K562 (cell line): Measurements from ENCODE around the gene EAF1. TPM values are rescaled to one million over a fixed set of nuclear protein-coding genes. Genes with fewer than 3 reads are reported as not detected.

Experiments
- ATAC-seq: fragments of 200-7000 bp; cut with Tn5 transposase; 3 replicates; pipeline ENCODE4 v1.9.1; 2020; ENCODE audit warnings: moderate library complexity
- BruUV-seq: library from RNA; stranded (reverse); fragments of 400-500 nt; replicated peaks from 2 replicates; lab custom pipeline; 2021; lab: Mats Ljungman, UMichigan
- CTCF ChIA-PET: fragments of 300-600 bp; formaldehyde crosslinking; extraction: SDS; loops from one replicate; lab custom pipeline; 2021; ENCODE audit warnings: low intra/inter-chr PET ratio; lab: Yijun Ruan, JAX
- POLR2A ChIA-PET: fragments of 300-600, 350-650 bp; sonication (Branson Sonifier 250); formaldehyde crosslinking; extraction: SDS; loops from one replicate; lab custom pipeline; 2021; ENCODE audit warnings: antibody characterized with exemption, inconsistent platforms; lab: Yijun Ruan, JAX
- DNase-seq, 4 experiments: peaks; one replicate each; pipeline versions ENCODE4 v3.0.0 to v3.0.0-alpha.2; 2011 to 2018; ENCODE audit warnings: low spot score in 3 of 4, mixed read lengths in 3 of 4; ENCODE audit errors: extremely low read depth in 1 of 4
- FAIRE-seq: peaks from 2 replicates; lab custom pipeline; 2011; peaks lifted over from hg19 to GRCh38; lab: Jason Lieb, UNC
- H2AFZ ChIP-seq: 2 replicates; pipeline ENCODE4 v1.6.0; 2011; ENCODE audit warnings: low read depth, low read length, control low read depth, inconsistent platforms
- H3K27ac ChIP-seq: fragments of 200-600 bp; 3 replicates; pipeline ENCODE4 v1.8.0; 2011; ENCODE audit warnings: low read depth, mild to moderate bottlenecking, control low read depth, inconsistent platforms, low read length, moderate library complexity, mixed read lengths; ENCODE audit errors: extremely low read depth
- H3K27me3 ChIP-seq, 2 experiments: fragments of 300-600 bp in 1 of 2; 2 replicates in 1 of 2; 3 replicates in 1 of 2; pipeline versions ENCODE4 v1.6.0 to v1.8.0; 2011; ENCODE audit warnings: inconsistent platforms in 2 of 2, low read length in 2 of 2, mild to moderate bottlenecking in 1 of 2, mixed read lengths in 1 of 2, moderate library complexity in 1 of 2; ENCODE audit not compliant: control insufficient read depth in 2 of 2, insufficient read depth in 2 of 2
- H3K36me3 ChIP-seq: fragments of 300-600 bp; 3 replicates; pipeline ENCODE4 v1.8.0; 2011; ENCODE audit warnings: mild to moderate bottlenecking, low read length, inconsistent platforms; ENCODE audit not compliant: control insufficient read depth, insufficient read depth
- H3K4me1 ChIP-seq, 2 experiments: fragments of 200-600 bp in 1 of 2; replicated peaks in 1 of 2; 2 replicates in 1 of 2; 3 replicates in 1 of 2; pipeline versions ENCODE4 v1.5.1 to v1.8.0; 2011; ENCODE audit warnings: inconsistent platforms in 2 of 2, low read length in 2 of 2, mild to moderate bottlenecking in 1 of 2, mixed read lengths in 1 of 2, moderate library complexity in 1 of 2; ENCODE audit not compliant: control insufficient read depth in 2 of 2, insufficient read depth in 2 of 2
- H3K4me2 ChIP-seq: 2 replicates; pipeline ENCODE4 v1.6.1; 2011; ENCODE audit warnings: low read length, control low read depth, inconsistent platforms, mixed read lengths; ENCODE audit not compliant: insufficient read depth
- H3K4me3 ChIP-seq: fragments of 200-600 bp; sonication (generic), shearing (Covaris generic); 2 replicates; pipeline ENCODE4 v1.5.1; 2016; ENCODE audit warnings: control low read depth, inconsistent platforms
- H3K79me2 ChIP-seq: fragments of 200-600 bp; 3 replicates; pipeline ENCODE4 v1.8.0; 2011; ENCODE audit warnings: low read length, inconsistent platforms; ENCODE audit not compliant: control insufficient read depth, insufficient read depth
- H3K9ac ChIP-seq, 2 experiments: 2 replicates each; pipeline versions ENCODE4 v1.6.0 to v1.6.1; 2011; ENCODE audit warnings: low read depth in 2 of 2, low read length in 2 of 2, control low read depth in 1 of 2, inconsistent platforms in 1 of 2, mild to moderate bottlenecking in 1 of 2, mixed read lengths in 1 of 2; ENCODE audit not compliant: insufficient read depth in 1 of 2
- H3K9me1 ChIP-seq: one replicate; pipeline ENCODE4 v1.6.0; 2011; ENCODE audit warnings: inconsistent platforms, mild to moderate bottlenecking, low read length, moderate library complexity; ENCODE audit not compliant: control insufficient read depth, insufficient read depth
- H3K9me3 ChIP-seq: replicated peaks from 2 replicates; pipeline ENCODE4 v1.5.1; 2011; ENCODE audit warnings: low read depth, low read length, inconsistent platforms; ENCODE audit not compliant: control insufficient read depth, insufficient read depth
- H4K20me1 ChIP-seq: replicated peaks from 2 replicates; pipeline ENCODE4 v1.6.1; 2011; ENCODE audit warnings: low read length, inconsistent platforms, mixed read lengths; ENCODE audit not compliant: control insufficient read depth, insufficient read depth
- CHAMP1 ChIP-seq: fragments of 450-650 bp; IDR thresholded peaks from 2 replicates; pipeline ENCODE4 v1.6.1; 2016; ENCODE audit warnings: mild to moderate bottlenecking
- CREM ChIP-seq: IDR thresholded peaks from 2 replicates; pipeline ENCODE4 v1.6.1; 2014; ENCODE audit warnings: antibody characterized with exemption, low read depth
- MEF2D ChIP-seq: conservative IDR thresholded peaks from 2 replicates; pipeline ENCODE4 v1.6.1; 2016; ENCODE audit warnings: low read depth, missing genetic modification characterization, missing compliant biosample characterization
- NR2C1 ChIP-seq, 2 experiments: fragments of 450-650 bp; IDR thresholded peaks; 2 replicates each; pipeline ENCODE4 v1.6.1; 2017; ENCODE audit warnings: mild to moderate bottlenecking in 2 of 2, antibody characterized with exemption in 1 of 2, inconsistent platforms in 1 of 2, missing compliant biosample characterization in 1 of 2, missing genetic modification characterization in 1 of 2
- POLR2G ChIP-seq: fragments of 200-400 bp; formaldehyde crosslinking; IDR thresholded peaks from 2 replicates; pipeline ENCODE4 v1.6.1; 2017; ENCODE audit warnings: low read depth, mild to moderate bottlenecking, antibody characterized with exemption, low read length, moderate library complexity
- PTRF ChIP-seq: fragments of 450-650 bp; IDR thresholded peaks from 2 replicates; pipeline ENCODE4 v1.6.1; 2016; ENCODE audit warnings: mild to moderate bottlenecking, missing genetic modification characterization, missing compliant biosample characterization
- ZNF583 ChIP-seq: fragments of 250-450 bp; sonication (Bioruptor Pico); IDR thresholded peaks from 2 replicates; pipeline ENCODE4 v1.4.0; 2020
- WGBS: fragments of 100-300 bp; shearing (Covaris generic); methylation state at CpG from one replicate; pipeline ENCODE4 v1.1.6; 2016; ENCODE audit warnings: low coverage, mixed read lengths; ENCODE audit not compliant: insufficient coverage; ENCODE audit errors: missing lambda C conversion rate; 5-methylcytosine and 5-hydroxymethylcytosine counted together
- in situ Hi-C: fragments of 300-500 bp; cut with MboI; formaldehyde crosslinking; loops from 4 replicates; pipeline ENCODE4 v1.15.0; 2018; ENCODE audit warnings: inconsistent platforms, mixed read lengths
- intact Hi-C: fragments of 100-400 bp; cut with micrococcal nuclease; formaldehyde crosslinking; loops from 2 replicates; pipeline ENCODE4 v1.14.2; 2022
- polyA plus RNA-seq, 8 experiments: library from polyadenylated mRNA; depleted of rRNA in 4 of 8; stranded (reverse) in 5 of 8; unstranded in 3 of 8; fragments of >200 nt; fragmentation: Nextera tagmentation in 2 of 8; fragmentation: Illumina TruSeq in 1 of 8; extraction: Ambion mirVana in 2 of 8; extraction: Trizol in 1 of 8; gene quantifications; 2 replicates each; pipeline versions ENCODE4 v1.2.1 to v1.2.3, GENCODE V29; 2011 to 2014; ENCODE audit warnings: inconsistent platforms in 1 of 8, missing spikeins in 1 of 8
- total RNA-seq, 7 experiments: library from RNA; depleted of rRNA in 6 of 7; stranded (reverse); fragments of >200 nt in 6 of 7; fragmentation: Illumina TruSeq in 2 of 7; extraction: Trizol in 2 of 7; gene quantifications; 2 replicates each; pipeline versions ENCODE4 v1.2.1 to v1.2.3, GENCODE V29; 2011 to 2021; ENCODE audit warnings: low replicate concordance in 1 of 7
- TF ChIP-seq, protein P1 (sequence below): fragments of 450-650 bp; IDR thresholded peaks from 2 replicates; pipeline ENCODE4 v1.6.1; 2016; ENCODE audit warnings: missing biosample characterization, missing genetic modification characterization
- TF ChIP-seq, protein P2 (sequence below): fragments of 250-450 bp; sonication (Bioruptor Pico); IDR thresholded peaks from 2 replicates; pipeline ENCODE4 v1.4.0; 2020

Gene EAF1
- total and polyA plus RNA-seq, 9 of the 15 experiments (the other 6 are each of a cell fraction or from before 2014, with no cell fraction given) = 7.0 to 26.8 (median 20.4) TPM

GRCh38 chr3:15403965-15404364 lies 23.4 kb upstream of the EAF1 start:
- H3K9ac ChIP-seq = no peak overlapping the region
- ChIA-PET POLR2A (interaction anchor here (1.2 kb wide), 1 partner anchor 137 kb away, joined by 3 read pairs; no protein-coding TSS in a partner anchor), CTCF (interaction anchor here (1.1 to 3.2 kb wide), 3 partner anchors 135 to 202 kb away, joined by 3 to 30 read pairs (median 18); partner anchors contain the start of gene CAPN7)
- H3K9me1 ChIP-seq = no peaks in the 10 kb centered on the region
- no peaks in the 10 kb centered on the region for H3K4me1 ChIP-seq
- WGBS = 57% methylated on average over 3 of the region's 3 CpGs
- no peaks in the 10 kb centered on the region for H3K36me3 ChIP-seq
- no peaks in the 10 kb centered on the region for H3K27me3 ChIP-seq
- BruUV-seq = no TSS peak
- no peak for ATAC-seq
- no peak overlapping the region for H2AFZ ChIP-seq
- H3K9me3 ChIP-seq = no peaks in the 10 kb centered on the region
- no peak overlapping the region for H3K4me3 ChIP-seq
- in situ Hi-C loops = no loop called here
- no peak overlapping the region for H3K27ac ChIP-seq
- H4K20me1 ChIP-seq = no peaks in the 10 kb centered on the region
- FAIRE-seq = no peak
- DNase-seq = no peak
- H3K4me2 ChIP-seq = no peak overlapping the region
- no peaks in the 10 kb centered on the region for H3K79me2 ChIP-seq
- intact Hi-C loops = loop anchor here (2.0 to 5.0 kb wide), 3 partner anchors 25 to 295 kb away; no protein-coding TSS in a partner anchor
- TF ChIP-seq CREM (no peak), NR2C1 (IDR thresholded peaks at IDR 0.05) (no peak), NR2C1 (tag; IDR thresholded peaks at IDR 0.05) (peak; percentile 55; the same call in 1 of the 2 replicates), CHAMP1 (no peak), PTRF (tag) (peak; percentile 84), ZNF583 (CRISPR knock-in tag) (no peak), POLR2G (no peak), MEF2D (tag) (peak; percentile 81)
- TF ChIP-seq, protein P1, sequence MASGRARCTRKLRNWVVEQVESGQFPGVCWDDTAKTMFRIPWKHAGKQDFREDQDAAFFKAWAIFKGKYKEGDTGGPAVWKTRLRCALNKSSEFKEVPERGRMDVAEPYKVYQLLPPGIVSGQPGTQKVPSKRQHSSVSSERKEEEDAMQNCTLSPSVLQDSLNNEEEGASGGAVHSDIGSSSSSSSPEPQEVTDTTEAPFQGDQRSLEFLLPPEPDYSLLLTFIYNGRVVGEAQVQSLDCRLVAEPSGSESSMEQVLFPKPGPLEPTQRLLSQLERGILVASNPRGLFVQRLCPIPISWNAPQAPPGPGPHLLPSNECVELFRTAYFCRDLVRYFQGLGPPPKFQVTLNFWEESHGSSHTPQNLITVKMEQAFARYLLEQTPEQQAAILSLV (tag) = peak; percentile 60; the same call in 1 of the 2 replicates
- TF ChIP-seq, protein P2, sequence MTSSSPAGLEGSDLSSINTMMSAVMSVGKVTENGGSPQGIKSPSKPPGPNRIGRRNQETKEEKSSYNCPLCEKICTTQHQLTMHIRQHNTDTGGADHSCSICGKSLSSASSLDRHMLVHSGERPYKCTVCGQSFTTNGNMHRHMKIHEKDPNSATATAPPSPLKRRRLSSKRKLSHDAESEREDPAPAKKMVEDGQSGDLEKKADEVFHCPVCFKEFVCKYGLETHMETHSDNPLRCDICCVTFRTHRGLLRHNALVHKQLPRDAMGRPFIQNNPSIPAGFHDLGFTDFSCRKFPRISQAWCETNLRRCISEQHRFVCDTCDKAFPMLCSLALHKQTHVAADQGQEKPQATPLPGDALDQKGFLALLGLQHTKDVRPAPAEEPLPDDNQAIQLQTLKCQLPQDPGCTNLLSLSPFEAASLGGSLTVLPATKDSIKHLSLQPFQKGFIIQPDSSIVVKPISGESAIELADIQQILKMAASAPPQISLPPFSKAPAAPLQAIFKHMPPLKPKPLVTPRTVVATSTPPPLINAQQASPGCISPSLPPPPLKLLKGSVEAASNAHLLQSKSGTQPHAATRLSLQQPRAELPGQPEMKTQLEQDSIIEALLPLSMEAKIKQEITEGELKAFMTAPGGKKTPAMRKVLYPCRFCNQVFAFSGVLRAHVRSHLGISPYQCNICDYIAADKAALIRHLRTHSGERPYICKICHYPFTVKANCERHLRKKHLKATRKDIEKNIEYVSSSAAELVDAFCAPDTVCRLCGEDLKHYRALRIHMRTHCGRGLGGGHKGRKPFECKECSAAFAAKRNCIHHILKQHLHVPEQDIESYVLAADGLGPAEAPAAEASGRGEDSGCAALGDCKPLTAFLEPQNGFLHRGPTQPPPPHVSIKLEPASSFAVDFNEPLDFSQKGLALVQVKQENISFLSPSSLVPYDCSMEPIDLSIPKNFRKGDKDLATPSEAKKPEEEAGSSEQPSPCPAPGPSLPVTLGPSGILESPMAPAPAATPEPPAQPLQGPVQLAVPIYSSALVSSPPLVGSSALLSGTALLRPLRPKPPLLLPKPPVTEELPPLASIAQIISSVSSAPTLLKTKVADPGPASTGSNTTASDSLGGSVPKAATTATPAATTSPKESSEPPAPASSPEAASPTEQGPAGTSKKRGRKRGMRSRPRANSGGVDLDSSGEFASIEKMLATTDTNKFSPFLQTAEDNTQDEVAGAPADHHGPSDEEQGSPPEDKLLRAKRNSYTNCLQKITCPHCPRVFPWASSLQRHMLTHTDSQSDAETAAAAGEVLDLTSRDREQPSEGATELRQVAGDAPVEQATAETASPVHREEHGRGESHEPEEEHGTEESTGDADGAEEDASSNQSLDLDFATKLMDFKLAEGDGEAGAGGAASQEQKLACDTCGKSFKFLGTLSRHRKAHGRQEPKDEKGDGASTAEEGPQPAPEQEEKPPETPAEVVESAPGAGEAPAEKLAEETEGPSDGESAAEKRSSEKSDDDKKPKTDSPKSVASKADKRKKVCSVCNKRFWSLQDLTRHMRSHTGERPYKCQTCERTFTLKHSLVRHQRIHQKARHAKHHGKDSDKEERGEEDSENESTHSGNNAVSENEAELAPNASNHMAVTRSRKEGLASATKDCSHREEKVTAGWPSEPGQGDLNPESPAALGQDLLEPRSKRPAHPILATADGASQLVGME (CRISPR knock-in tag) = no peak
